Subcutaneous abdominal adipose tissue (tissue), 5 donors: ENCODE results near the gene PPP2R1A.
A peak's percentile ranks its signal among the peaks of the same experiment; 100 is the strongest.

Experiments used
- H3K27ac ChIP-seq: one replicate; pipeline ENCODE4 v1.7.0; 2013; ENCODE audit warnings: low read depth, mild to moderate bottlenecking, inconsistent platforms, low read length, moderate library complexity
- H3K27me3 ChIP-seq, 5 donors: one replicate each; pipeline ENCODE4 v1.7.0; 2013; ENCODE audit warnings: low read length in 5 of 5, inconsistent platforms in 1 of 5; ENCODE audit not compliant: control insufficient read depth in 5 of 5, insufficient read depth in 4 of 5
- H3K36me3 ChIP-seq, 5 donors: one replicate each; pipeline ENCODE4 v1.7.0; 2013; ENCODE audit warnings: low read length in 5 of 5; ENCODE audit not compliant: control insufficient read depth in 5 of 5, insufficient read depth in 5 of 5
- H3K4me1 ChIP-seq, 5 donors: one replicate each; pipeline ENCODE4 v1.7.0; 2013; ENCODE audit warnings: low read length in 5 of 5, mild to moderate bottlenecking in 3 of 5, moderate library complexity in 1 of 5; ENCODE audit not compliant: control insufficient read depth in 5 of 5, insufficient read depth in 5 of 5
- H3K4me3 ChIP-seq, 5 donors: one replicate each; pipeline ENCODE4 v1.7.0; 2013; ENCODE audit warnings: low read length in 5 of 5, low read depth in 1 of 5
- H3K9ac ChIP-seq, 5 donors: one replicate each; pipeline ENCODE4 v1.7.0; 2013; ENCODE audit warnings: low read length in 5 of 5, mild to moderate bottlenecking in 4 of 5, moderate library complexity in 3 of 5
- H3K9me3 ChIP-seq, 5 donors: one replicate each; pipeline ENCODE4 v1.7.0; 2013; ENCODE audit warnings: low read length in 5 of 5; ENCODE audit not compliant: control insufficient read depth in 5 of 5
- donor health status: healthy.
- donor health status: healthy.
- donor health status: healthy.
- donor health status: healthy.
- donor health status: healthy.

PPP2R1A gene

GRCh38 chr19:52189735-52190486 lies at the start of gene PPP2R1A:
Gene PPP2R1A, plus strand, starts transcription at chr19:52190052. Its CDS starts 45 bp downstream, at chr19:52190097.
- Histone ChIP-seq H3K4me3 (peak within 1 kb of the TSS; percentile 87 to 95 (median 92)), H3K4me1 (peaks cover 7 to 41% (median 38%) of the 10 kb centered on the region in 5 donors), H3K9ac (peak within 1 kb of the TSS; percentile 32 to 99 (median 94)), H3K27me3 (no peaks in the 10 kb centered on the region), H3K27ac (peak within 1 kb of the TSS; percentile 96), H3K36me3 (peaks cover 4 to 16% (median 8%) of the 10 kb centered on the region in 5 donors), H3K9me3 (no peaks in the 10 kb centered on the region)

GRCh38 chr19:52141203-52141602 lies 48.6 kb upstream of the PPP2R1A start:
- no peaks in the 10 kb centered on the region for H3K27me3 ChIP-seq
- no peaks in the 10 kb centered on the region for H3K9me3 ChIP-seq
- H3K9ac ChIP-seq = no peak overlapping the region
- H3K4me1 ChIP-seq = peaks cover 5 to 23% (median 22%) of the 10 kb centered on the region in 5 donors
- no peak overlapping the region for H3K4me3 ChIP-seq
- H3K36me3 ChIP-seq = no peaks in the 10 kb centered on the region
- H3K27ac ChIP-seq = no peak overlapping the region

- no peaks in the 10 kb centered on the region for H3K36me3 ChIP-seq
- no peaks in the 10 kb centered on the region for H3K27me3 ChIP-seq
- H3K9ac ChIP-seq = no peak overlapping the region
- no peak overlapping the region for H3K27ac ChIP-seq
- H3K9me3 ChIP-seq = no peaks in the 10 kb centered on the region
- H3K4me1 ChIP-seq = peaks cover 5 to 23% (median 22%) of the 10 kb centered on the region in 5 donors
- H3K4me3 ChIP-seq = no peak overlapping the region
Measured at GRCh38 chr19:52142001-52142595, 47.8 kb upstream of the PPP2R1A start.

- Histone ChIP-seq H3K9ac (no peak overlapping the region), H3K27ac (no peak overlapping the region), H3K27me3 (no peaks in the 10 kb centered on the region), H3K4me3 (no peak overlapping the region), H3K9me3 (peaks cover 0 to 8% (median 3%) of the 10 kb centered on the region in 5 donors), H3K4me1 (no peaks in the 10 kb centered on the region), H3K36me3 (no peaks in the 10 kb centered on the region)
Measured at GRCh38 chr19:52148256-52148655, 41.6 kb upstream of the PPP2R1A start.

GRCh38 chr19:52155596-52156359 lies 34.1 kb upstream of the PPP2R1A start:
- Histone ChIP-seq H3K27ac (no peak overlapping the region), H3K9me3 (peaks cover 23 to 59% (median 46%) of the 10 kb centered on the region in 5 donors), H3K9ac (no peak overlapping the region), H3K27me3 (no peaks in the 10 kb centered on the region), H3K36me3 (peaks cover 38 to 49% (median 42%) of the 10 kb centered on the region in 5 donors), H3K4me3 (peak overlapping the region in 4 of 5 donors; percentile 33 to 41 (median 37)), H3K4me1 (no peaks in the 10 kb centered on the region)

- H3K4me1 ChIP-seq = peaks cover 4 to 20% (median 19%) of the 10 kb centered on the region in 5 donors
- H3K36me3 ChIP-seq = peaks cover 0 to 18% (median 15%) of the 10 kb centered on the region in 5 donors
- no peaks in the 10 kb centered on the region for H3K27me3 ChIP-seq
- H3K9me3 ChIP-seq = no peaks in the 10 kb centered on the region
- H3K27ac ChIP-seq = peak overlapping the region; percentile 77
- H3K4me3 ChIP-seq = peak overlapping the region; percentile 93 to 100 (median 100)
- peak overlapping the region; percentile 80 to 99 (median 94) for H3K9ac ChIP-seq
Measured at GRCh38 chr19:52170304-52170703, 19.5 kb upstream of the PPP2R1A start.

GRCh38 chr19:52170863-52171320 lies 19.0 kb upstream of the PPP2R1A start:
- Histone ChIP-seq H3K36me3 (peaks cover 0 to 14% (median 11%) of the 10 kb centered on the region in 5 donors), H3K27me3 (no peaks in the 10 kb centered on the region)

GRCh38 chr19:52171321-52172169 lies 18.3 kb upstream of the PPP2R1A start, which contains the start of gene ZNF836:
Gene ZNF836, minus strand, starts transcription at chr19:52171621. Its CDS starts 3,549 bp downstream, at chr19:52168072.
- Histone ChIP-seq H3K4me3 (peak within 1 kb of the TSS; percentile 93 to 100 (median 100)), H3K27me3 (no peaks in the 10 kb centered on the region), H3K27ac (peak within 1 kb of the TSS; percentile 77), H3K36me3 (peaks cover 0 to 14% (median 11%) of the 10 kb centered on the region in 5 donors), H3K9me3 (no peaks in the 10 kb centered on the region), H3K4me1 (peaks cover 4 to 20% (median 19%) of the 10 kb centered on the region in 5 donors), H3K9ac (peak within 1 kb of the TSS; percentile 80 to 99 (median 94))

More at GRCh38 chr19:52170863-52171320, 19.0 kb upstream of the PPP2R1A start:
- Histone ChIP-seq H3K9ac (peak overlapping the region; percentile 80 to 99 (median 94)), H3K4me1 (peaks cover 4 to 20% (median 19%) of the 10 kb centered on the region in 5 donors), H3K9me3 (no peaks in the 10 kb centered on the region), H3K4me3 (peak overlapping the region; percentile 93 to 100 (median 100)), H3K27ac (peak overlapping the region; percentile 77)

GRCh38 chr19:52172347-52172746 lies 17.5 kb upstream of the PPP2R1A start:
- H3K4me1 ChIP-seq = peaks cover 4 to 20% (median 19%) of the 10 kb centered on the region in 5 donors
- peaks cover 0 to 11% (median 11%) of the 10 kb centered on the region in 5 donors for H3K36me3 ChIP-seq
- no peak overlapping the region for H3K9ac ChIP-seq
- H3K27ac ChIP-seq = no peak overlapping the region
- peak overlapping the region in 1 of 5 donors; percentile 100 for H3K4me3 ChIP-seq
- no peaks in the 10 kb centered on the region for H3K9me3 ChIP-seq
- no peaks in the 10 kb centered on the region for H3K27me3 ChIP-seq
